Mesendoderm (in vitro differentiated cells): ENCODE measurements around the gene BCL2.

Experiments
- DNase-seq: peaks from one replicate; pipeline ENCODE4 v3.0.0; 2013
- H2AK5ac ChIP-seq: 2 replicates; pipeline ENCODE4 v1.6.1; 2013; ENCODE audit warnings: low read length, inconsistent platforms
- H2BK120ac ChIP-seq: 2 replicates; pipeline ENCODE4 v1.6.1; 2013; ENCODE audit warnings: low read depth, mild to moderate bottlenecking, low read length, moderate library complexity, mixed read lengths
- H2BK15ac ChIP-seq: replicated peaks from 2 replicates; pipeline ENCODE4 v1.6.1; 2013; ENCODE audit warnings: low read depth, mild to moderate bottlenecking, moderate library complexity
- H2BK5ac ChIP-seq: 2 replicates; pipeline ENCODE4 v1.6.1; 2013; ENCODE audit warnings: low read length, inconsistent platforms
- H3K18ac ChIP-seq: 2 replicates; pipeline ENCODE4 v1.6.1; 2013; ENCODE audit warnings: mild to moderate bottlenecking, low read length, mixed read lengths
- H3K23ac ChIP-seq: one replicate; pipeline ENCODE4 v1.6.1; 2013; ENCODE audit warnings: low read length
- H3K27ac ChIP-seq: 2 replicates; pipeline ENCODE4 v1.5.1; 2013; ENCODE audit warnings: low read depth, mild to moderate bottlenecking, inconsistent platforms, low read length, moderate library complexity
- H3K27me3 ChIP-seq: 2 replicates; pipeline ENCODE4 v1.6.1; 2013; ENCODE audit warnings: low read length, control low read depth, mild to moderate bottlenecking, inconsistent platforms; ENCODE audit not compliant: insufficient read depth, poor library complexity
- H3K36me3 ChIP-seq: 2 replicates; pipeline ENCODE4 v1.6.1; 2013; ENCODE audit warnings: low read length, inconsistent platforms; ENCODE audit not compliant: control insufficient read depth, insufficient read depth
- H3K4ac ChIP-seq: one replicate; pipeline ENCODE4 v1.6.1; 2013; ENCODE audit warnings: low read depth, mild to moderate bottlenecking, low read length, moderate library complexity
- H3K4me1 ChIP-seq: 2 replicates; pipeline ENCODE4 v1.6.1; 2013; ENCODE audit warnings: low read depth, low read length, inconsistent platforms; ENCODE audit not compliant: control insufficient read depth
- H3K4me2 ChIP-seq: 2 replicates; pipeline ENCODE4 v1.6.1; 2013; ENCODE audit warnings: low read length
- H3K4me3 ChIP-seq: 2 replicates; pipeline ENCODE4 v1.5.1; 2013; ENCODE audit warnings: mild to moderate bottlenecking, low read length
- H3K56ac ChIP-seq: one replicate; pipeline ENCODE4 v1.6.1; 2013; ENCODE audit warnings: low read length
- H3K79me1 ChIP-seq: 2 replicates; pipeline ENCODE4 v1.6.1; 2013; ENCODE audit warnings: low read length, inconsistent platforms
- H3K79me2 ChIP-seq: 2 replicates; pipeline ENCODE4 v1.6.1; 2013; ENCODE audit warnings: mild to moderate bottlenecking, low read length; ENCODE audit not compliant: control insufficient read depth, insufficient read depth
- H3K9ac ChIP-seq: 2 replicates; pipeline ENCODE4 v1.6.1; 2013; ENCODE audit warnings: low read length, inconsistent platforms
- H4K5ac ChIP-seq: one replicate; pipeline ENCODE4 v1.6.1; 2013; ENCODE audit warnings: low read length
- H4K8ac ChIP-seq: one replicate; pipeline ENCODE4 v1.6.1; 2013; ENCODE audit warnings: low read depth, mild to moderate bottlenecking, control low read depth, low read length, moderate library complexity
- WGBS: extraction: QIAGEN DNeasy Blood & Tissue Kit; methylation state at CpG from one replicate; pipeline ENCODE4 v1.1.7; 2013; ENCODE audit warnings: low lambda C conversion rate, missing lambda C conversion rate; ENCODE audit not compliant: insufficient coverage; ENCODE audit errors: extremely low coverage; 5-methylcytosine and 5-hydroxymethylcytosine counted together

The BCL2 gene

DNA sequence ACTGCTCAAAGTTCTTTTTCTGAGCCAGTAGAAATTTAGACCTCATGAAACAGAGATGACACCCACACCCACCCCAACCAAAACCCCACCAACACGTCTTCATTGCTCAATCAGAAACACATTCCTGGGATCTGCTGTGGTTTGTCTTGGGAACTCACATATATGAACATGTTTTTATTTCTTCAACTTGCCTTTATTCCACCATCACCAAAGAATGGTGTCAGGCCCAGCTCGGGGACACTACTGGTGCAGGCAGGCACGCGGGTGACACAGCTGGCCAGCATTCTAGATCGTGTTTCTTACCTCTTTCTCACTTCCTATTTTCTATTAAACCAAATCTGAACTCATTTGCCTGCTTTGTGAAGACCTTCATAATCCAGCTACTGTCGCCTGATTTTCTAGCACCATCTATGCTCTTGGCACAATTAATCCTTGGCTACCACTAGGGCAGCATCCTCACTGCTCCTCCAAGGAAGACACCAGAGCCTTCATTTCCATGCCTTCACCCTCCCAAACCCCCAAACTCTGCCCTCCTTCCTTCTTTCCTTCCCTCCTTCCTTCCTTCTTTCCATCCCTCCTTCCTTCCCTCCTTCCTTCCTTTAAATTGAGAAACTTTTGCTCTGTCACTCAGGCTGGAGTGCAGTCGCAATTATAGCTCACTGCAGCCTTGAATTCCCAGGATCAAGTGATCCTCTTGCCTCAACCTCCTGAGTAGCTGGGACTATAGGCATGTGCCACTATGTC, 157.1 kb downstream of the BCL2 start:
- no peaks in the 10 kb centered on the region for H3K79me2 ChIP-seq
- H3K9ac ChIP-seq = no peak overlapping the region
- H2AK5ac ChIP-seq = no peak overlapping the region
- H3K79me1 ChIP-seq = no peaks in the 10 kb centered on the region
- H4K8ac ChIP-seq = no peak overlapping the region
- H3K18ac ChIP-seq = no peak overlapping the region
- no peak overlapping the region for H3K4ac ChIP-seq
- H3K23ac ChIP-seq = no peak overlapping the region
- H3K36me3 ChIP-seq = no peaks in the 10 kb centered on the region
- no peak for DNase-seq
- no peak overlapping the region for H3K27ac ChIP-seq
- no peak overlapping the region for H3K56ac ChIP-seq
- no peak overlapping the region for H4K5ac ChIP-seq
- WGBS = no CpG with 5 or more reads among the region's 7 CpGs
- no peak overlapping the region for H2BK5ac ChIP-seq
- H3K4me1 ChIP-seq = no peaks in the 10 kb centered on the region
- no peak overlapping the region for H3K4me3 ChIP-seq
- no peaks in the 10 kb centered on the region for H3K27me3 ChIP-seq
- no peak overlapping the region for H2BK15ac ChIP-seq
- H2BK120ac ChIP-seq = no peak overlapping the region
- H3K4me2 ChIP-seq = no peak overlapping the region

DNA sequence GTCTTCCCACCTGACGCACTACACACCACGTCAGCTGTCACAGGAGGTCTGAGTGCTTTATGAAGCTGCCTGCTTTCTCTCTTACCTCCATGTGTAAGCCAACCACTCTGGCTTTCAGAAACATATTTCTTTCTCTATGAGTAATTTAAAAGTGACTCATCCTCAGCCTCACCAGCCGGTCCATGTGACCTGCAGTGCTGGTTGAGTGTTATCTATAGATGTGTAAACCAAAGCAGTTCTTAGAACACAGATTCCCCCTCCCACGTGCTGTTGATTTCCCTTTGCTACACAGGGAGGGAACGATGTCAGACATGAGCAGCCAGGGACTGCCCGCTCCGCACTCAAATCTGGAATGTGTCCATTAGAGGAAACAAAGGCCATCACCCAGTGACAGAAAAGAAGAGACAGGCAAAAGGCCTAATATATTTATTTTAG, 157.8 kb downstream of the BCL2 start:
- no CpG with 5 or more reads among the region's 7 CpGs for WGBS
- Histone ChIP-seq H3K4me2 (no peak overlapping the region), H2BK120ac (no peak overlapping the region), H3K27ac (no peak overlapping the region), H2BK5ac (no peak overlapping the region), H3K23ac (no peak overlapping the region), H3K4ac (no peak overlapping the region), H4K5ac (no peak overlapping the region), H3K36me3 (no peaks in the 10 kb centered on the region), H3K18ac (no peak overlapping the region), H3K27me3 (no peaks in the 10 kb centered on the region), H3K4me1 (no peaks in the 10 kb centered on the region), H4K8ac (no peak overlapping the region), H3K4me3 (no peak overlapping the region), H3K79me2 (no peaks in the 10 kb centered on the region), H3K9ac (no peak overlapping the region), H3K79me1 (no peaks in the 10 kb centered on the region), H3K56ac (no peak overlapping the region), H2AK5ac (no peak overlapping the region), H2BK15ac (no peak overlapping the region)
- no peak for DNase-seq

GRCh38 chr18:63161032-63161760, 158.4 kb downstream of the BCL2 start:
- Histone ChIP-seq H3K27me3 (no peaks in the 10 kb centered on the region), H3K18ac (no peak overlapping the region), H3K36me3 (no peaks in the 10 kb centered on the region), H3K4me3 (no peak overlapping the region), H3K23ac (no peak overlapping the region), H3K4ac (no peak overlapping the region), H2AK5ac (no peak overlapping the region), H3K79me1 (no peaks in the 10 kb centered on the region), H4K8ac (no peak overlapping the region), H3K4me2 (no peak overlapping the region), H3K56ac (no peak overlapping the region), H2BK5ac (no peak overlapping the region), H3K79me2 (no peaks in the 10 kb centered on the region), H3K9ac (no peak overlapping the region), H4K5ac (no peak overlapping the region), H2BK120ac (no peak overlapping the region), H3K4me1 (no peaks in the 10 kb centered on the region), H2BK15ac (no peak overlapping the region), H3K27ac (no peak overlapping the region)
- DNase-seq = no peak
- no CpG with 5 or more reads among the region's 7 CpGs for WGBS

DNA sequence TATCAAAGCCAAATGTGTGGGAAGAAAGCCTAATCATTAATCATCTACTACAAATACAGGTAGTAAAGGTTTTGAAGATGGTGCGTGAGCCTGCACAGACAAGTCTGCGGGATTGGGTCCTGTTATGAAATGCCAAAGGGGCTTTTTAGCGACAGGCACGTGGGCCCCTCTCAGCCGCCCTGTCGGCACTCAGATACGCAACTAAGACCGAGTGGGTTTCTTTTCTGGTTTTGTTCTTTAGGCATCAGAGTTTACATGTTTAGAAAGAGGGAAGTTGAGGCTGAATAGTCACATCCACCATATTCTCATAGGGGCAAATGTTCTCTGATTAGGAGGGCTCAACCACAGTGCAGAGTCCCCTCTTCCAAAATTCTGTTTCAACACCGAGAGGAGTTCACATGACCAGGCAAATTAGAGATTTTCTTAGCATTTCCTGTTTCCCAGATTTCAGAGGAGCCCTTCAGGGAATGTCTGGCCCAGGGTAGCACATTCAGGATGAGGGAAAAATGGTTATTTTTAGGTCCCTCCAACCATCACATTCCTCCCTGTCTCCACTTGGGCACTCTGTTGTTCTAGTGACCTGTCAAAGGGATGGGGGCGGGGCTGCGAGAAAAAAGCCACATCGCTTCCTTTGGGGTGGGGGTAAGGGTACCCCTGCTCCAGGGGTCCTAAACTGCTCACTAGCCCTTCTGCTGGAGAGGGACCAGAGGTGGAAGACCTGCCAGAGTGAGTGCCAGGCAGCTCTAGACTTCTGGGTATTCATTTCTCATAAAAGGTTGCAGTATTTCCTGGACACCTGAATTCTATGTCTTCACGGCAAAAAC, 159.2 kb downstream of the BCL2 start:
- Histone ChIP-seq H3K56ac (no peak overlapping the region), H3K27ac (no peak overlapping the region), H3K9ac (no peak overlapping the region), H3K36me3 (no peaks in the 10 kb centered on the region), H2BK120ac (no peak overlapping the region), H3K4me3 (no peak overlapping the region), H2BK15ac (no peak overlapping the region), H3K79me2 (no peaks in the 10 kb centered on the region), H4K5ac (no peak overlapping the region), H3K4me2 (no peak overlapping the region), H4K8ac (no peak overlapping the region), H3K18ac (no peak overlapping the region), H3K23ac (no peak overlapping the region), H3K4ac (no peak overlapping the region), H3K79me1 (no peaks in the 10 kb centered on the region), H3K27me3 (no peaks in the 10 kb centered on the region), H2AK5ac (no peak overlapping the region), H2BK5ac (no peak overlapping the region), H3K4me1 (no peaks in the 10 kb centered on the region)
- WGBS = no CpG with 5 or more reads among the region's 13 CpGs
- DNase-seq = no peak

- no peak overlapping the region for H3K56ac ChIP-seq
- DNase-seq = no peak
- H3K4me1 ChIP-seq = no peaks in the 10 kb centered on the region
- no peak overlapping the region for H2BK120ac ChIP-seq
- H2BK5ac ChIP-seq = no peak overlapping the region
- H3K9ac ChIP-seq = no peak overlapping the region
- H3K27ac ChIP-seq = no peak overlapping the region
- H4K5ac ChIP-seq = no peak overlapping the region
- no peak overlapping the region for H3K23ac ChIP-seq
- no peaks in the 10 kb centered on the region for H3K79me1 ChIP-seq
- no peaks in the 10 kb centered on the region for H3K36me3 ChIP-seq
- no peak overlapping the region for H3K4me2 ChIP-seq
- no peaks in the 10 kb centered on the region for H3K79me2 ChIP-seq
- no peak overlapping the region for H2AK5ac ChIP-seq
- no peak overlapping the region for H4K8ac ChIP-seq
- WGBS = no CpG with 5 or more reads among the region's 9 CpGs
- H3K18ac ChIP-seq = no peak overlapping the region
- H3K27me3 ChIP-seq = no peaks in the 10 kb centered on the region
- H3K4ac ChIP-seq = no peak overlapping the region
- no peak overlapping the region for H2BK15ac ChIP-seq
- no peak overlapping the region for H3K4me3 ChIP-seq
Measured at GRCh38 chr18:63159590-63159989, 160.0 kb downstream of the BCL2 start.
